ENCODE data around the gene UBE2O. TPM values are rescaled to one million over a fixed set of nuclear protein-coding genes. Genes with fewer than 3 reads are reported as not detected.

Gene UBE2O
- total RNA-seq, 1 donor from 2014 or later: 25.8 TPM

- H3K27me3 Mint-ChIP-seq (ENCODE audit: low read depth, unreplicated experiment): no peaks in the 10 kb centered on the region
- H3K36me3 Mint-ChIP-seq (ENCODE audit: low read depth, unreplicated experiment): peaks cover 25% of the 10 kb centered on the region
- H3K27ac Mint-ChIP-seq (ENCODE audit: unreplicated experiment): no peak overlapping the region
- Histone ChIP-seq H4K20me1 (ENCODE audit: insufficient read depth, low read length) (peaks cover 72% of the 10 kb centered on the region), H3K4me1 (ENCODE audit: insufficient read depth, low read length) (no peaks in the 10 kb centered on the region), H3K27ac (ENCODE audit: low read depth, low read length) (no peak overlapping the region), H3K4me2 (ENCODE audit: low read length) (no peak overlapping the region), H2AFZ (ENCODE audit: low read depth, low read length) (no peak overlapping the region), H3K27me3 (ENCODE audit: insufficient read depth, low read length) (no peaks in the 10 kb centered on the region), H3K9ac (ENCODE audit: low read length) (no peak overlapping the region), H3K79me2 (ENCODE audit: insufficient read depth, low read length) (peaks cover 47% of the 10 kb centered on the region), H3K36me3 (ENCODE audit: insufficient read depth, low read length) (peaks cover 7% of the 10 kb centered on the region), H3K4me3 (ENCODE audit: insufficient read depth, low read depth, low read length) (no peak overlapping the region), H3K9me3 (ENCODE audit: insufficient read depth, low read depth, low read length) (no peaks in the 10 kb centered on the region)
- DNase-seq (ENCODE audit: low read depth): no peak
- peaks cover 1% of the 10 kb centered on the region for H3K4me1 Mint-ChIP-seq (ENCODE audit: low read depth, unreplicated experiment)
- FAIRE-seq: no peak
- TF ChIP-seq EZH2 (IDR thresholded peaks at IDR 0.05; ENCODE audit: insufficient read depth, low read length): no peak
- TF ChIP-seq CTCF (IDR thresholded peaks at IDR 0.05; ENCODE audit: insufficient read depth, low read depth, low read length): no peak
- H3K9me3 Mint-ChIP-seq (ENCODE audit: unreplicated experiment): no peaks in the 10 kb centered on the region
- no peak overlapping the region for H3K4me3 Mint-ChIP-seq (ENCODE audit: unreplicated experiment)
Observed at GRCh38 chr17:76405967-76406647, 46.8 kb downstream of the UBE2O start.

GRCh38 chr17:76405607-76405966 is 47.4 kb downstream of the UBE2O start:
- H3K27ac ChIP-seq (ENCODE audit: low read depth, low read length): no peak overlapping the region
- H2AFZ ChIP-seq (ENCODE audit: low read depth, low read length): no peak overlapping the region
- H3K27me3 ChIP-seq (ENCODE audit: insufficient read depth, low read length): no peaks in the 10 kb centered on the region
- H3K36me3 Mint-ChIP-seq (ENCODE audit: low read depth, unreplicated experiment): peaks cover 30% of the 10 kb centered on the region
- no peaks in the 10 kb centered on the region for H3K27me3 Mint-ChIP-seq (ENCODE audit: low read depth, unreplicated experiment)
- H3K9ac ChIP-seq (ENCODE audit: low read length): no peak overlapping the region
- no peak for FAIRE-seq
- H3K4me3 Mint-ChIP-seq (ENCODE audit: unreplicated experiment): no peak overlapping the region
- TF ChIP-seq CTCF (IDR thresholded peaks at IDR 0.05; ENCODE audit: insufficient read depth, low read depth, low read length) (no peak), EZH2 (IDR thresholded peaks at IDR 0.05; ENCODE audit: insufficient read depth, low read length) (no peak)
- H3K4me1 ChIP-seq (ENCODE audit: insufficient read depth, low read length): no peaks in the 10 kb centered on the region
- peaks cover 46% of the 10 kb centered on the region for H3K79me2 ChIP-seq (ENCODE audit: insufficient read depth, low read length)
- no peak overlapping the region for H3K4me3 ChIP-seq (ENCODE audit: insufficient read depth, low read depth, low read length)
- H3K27ac Mint-ChIP-seq (ENCODE audit: unreplicated experiment): no peak overlapping the region
- no peak for DNase-seq (ENCODE audit: low read depth)
- H3K9me3 Mint-ChIP-seq (ENCODE audit: unreplicated experiment): no peaks in the 10 kb centered on the region
- no peaks in the 10 kb centered on the region for H3K9me3 ChIP-seq (ENCODE audit: insufficient read depth, low read depth, low read length)
- peaks cover 70% of the 10 kb centered on the region for H4K20me1 ChIP-seq (ENCODE audit: insufficient read depth, low read length)
- H3K36me3 ChIP-seq (ENCODE audit: insufficient read depth, low read length): peaks cover 7% of the 10 kb centered on the region
- peaks cover 1% of the 10 kb centered on the region for H3K4me1 Mint-ChIP-seq (ENCODE audit: low read depth, unreplicated experiment)
- H3K4me2 ChIP-seq (ENCODE audit: low read length): no peak overlapping the region

GRCh38 chr17:76404976-76405563 is 47.9 kb downstream of the UBE2O start:
- no peaks in the 10 kb centered on the region for H3K4me1 ChIP-seq (ENCODE audit: insufficient read depth, low read length)
- DNase-seq (ENCODE audit: low read depth): no peak
- Mint-ChIP-seq H3K4me3 (ENCODE audit: unreplicated experiment) (no peak overlapping the region), H3K4me1 (ENCODE audit: low read depth, unreplicated experiment) (peaks cover 1% of the 10 kb centered on the region), H3K27ac (ENCODE audit: unreplicated experiment) (peak overlapping the region; percentile 10), H3K9me3 (ENCODE audit: unreplicated experiment) (no peaks in the 10 kb centered on the region), H3K27me3 (ENCODE audit: low read depth, unreplicated experiment) (no peaks in the 10 kb centered on the region), H3K36me3 (ENCODE audit: low read depth, unreplicated experiment) (peaks cover 33% of the 10 kb centered on the region)
- TF ChIP-seq EZH2 (IDR thresholded peaks at IDR 0.05; ENCODE audit: insufficient read depth, low read length) (no peak), CTCF (IDR thresholded peaks at IDR 0.05; ENCODE audit: insufficient read depth, low read depth, low read length) (no peak)
- no peak overlapping the region for H3K4me3 ChIP-seq (ENCODE audit: insufficient read depth, low read depth, low read length)
- no peak overlapping the region for H3K27ac ChIP-seq (ENCODE audit: low read depth, low read length)
- peaks cover 40% of the 10 kb centered on the region for H3K79me2 ChIP-seq (ENCODE audit: insufficient read depth, low read length)
- no peak overlapping the region for H2AFZ ChIP-seq (ENCODE audit: low read depth, low read length)
- H3K9ac ChIP-seq (ENCODE audit: low read length): no peak overlapping the region
- no peak for FAIRE-seq
- peaks cover 7% of the 10 kb centered on the region for H3K36me3 ChIP-seq (ENCODE audit: insufficient read depth, low read length)
- no peaks in the 10 kb centered on the region for H3K27me3 ChIP-seq (ENCODE audit: insufficient read depth, low read length)
- no peaks in the 10 kb centered on the region for H3K9me3 ChIP-seq (ENCODE audit: insufficient read depth, low read depth, low read length)
- no peak overlapping the region for H3K4me2 ChIP-seq (ENCODE audit: low read length)
- H4K20me1 ChIP-seq (ENCODE audit: insufficient read depth, low read length): peaks cover 65% of the 10 kb centered on the region
